Uterus (tissue), 4 donors: Measurements from ENCODE around the gene MICALL1. TPM values are rescaled to one million over a fixed set of nuclear protein-coding genes. Genes with fewer than 3 reads are reported as not detected.
"Not testable (repeated sequence)": the region's sequence is repeated elsewhere in the genome, so short reads cannot be mapped to it uniquely, and the experiment has no call there.

Experiments used
- DNase-seq, 2 donors: peaks; one replicate each; pipeline ENCODE4 v3.0.0-alpha.2; 2019 to 2020
- H3K27ac ChIP-seq, 2 donors: fragments of 200-600 bp; sonication (generic); 1 replicate in 1 of 2; 2 replicates in 1 of 2; pipeline ENCODE4 v1.5.1; 2016 to 2018
- H3K27me3 ChIP-seq, 2 donors: fragments of 200-600 bp; sonication (generic); one replicate each; pipeline ENCODE4 v1.5.1; 2018 to 2019; ENCODE audit warnings: control low read depth in 1 of 2
- H3K36me3 ChIP-seq, 2 donors: fragments of 200-600 bp; sonication (generic); one replicate each; pipeline ENCODE4 v1.5.1; 2019; ENCODE audit warnings: control low read depth in 1 of 2
- H3K4me1 ChIP-seq, 2 donors: fragments of 200-600 bp; sonication (generic); one replicate each; pipeline ENCODE4 v1.5.1; 2018 to 2019; ENCODE audit warnings: control low read depth in 1 of 2
- H3K4me3 ChIP-seq, 2 donors: fragments of 200-600 bp; sonication (generic); 1 replicate in 1 of 2; 2 replicates in 1 of 2; pipeline ENCODE4 v1.5.1; 2018 to 2019; ENCODE audit warnings: mild to moderate bottlenecking in 1 of 2
- H3K9me3 ChIP-seq, 2 donors: fragments of 200-600 bp; sonication (generic); one replicate each; pipeline ENCODE4 v1.5.1; 2019; ENCODE audit warnings: control low read depth in 1 of 2
- POLR2A ChIP-seq, 2 donors: fragments of 450-650 bp; IDR thresholded peaks; one replicate each; pipeline ENCODE4 v1.6.1; 2016; ENCODE audit warnings: antibody characterized with exemption in 2 of 2, mild to moderate bottlenecking in 1 of 2, moderate library complexity in 1 of 2
- intact Hi-C: fragments of 100-400 bp; cut with DNase I; formaldehyde crosslinking; loops from one replicate; pipeline ENCODE4 v1.15.1; 2023; ENCODE audit warnings: low total_unique reads
- total RNA-seq, 4 donors: library from RNA; depleted of rRNA in 3 of 4; stranded (reverse); fragments of >200 nt in 3 of 4; gene quantifications; one replicate each; pipeline versions ENCODE4 v1.1.0 to v1.2.4, GENCODE V29; 2014 to 2023
- TF ChIP-seq, protein P1 (sequence below), 4 experiments: fragments of 200-600 bp in 2 of 4; fragments of 450-650 bp in 2 of 4; sonication (generic) in 2 of 4; IDR thresholded peaks; one replicate each; pipeline ENCODE4 v1.5.1; 2016 to 2019; ENCODE audit warnings: antibody characterized with exemption in 4 of 4, mild to moderate bottlenecking in 2 of 4, moderate library complexity in 1 of 4
- donor health status: DM: yes; HTN: yes; CAD: no.

The MICALL1 gene
- total RNA-seq, 4 donors from 2014 or later = 7.4 to 96.6 (median 46.6) TPM

DNA sequence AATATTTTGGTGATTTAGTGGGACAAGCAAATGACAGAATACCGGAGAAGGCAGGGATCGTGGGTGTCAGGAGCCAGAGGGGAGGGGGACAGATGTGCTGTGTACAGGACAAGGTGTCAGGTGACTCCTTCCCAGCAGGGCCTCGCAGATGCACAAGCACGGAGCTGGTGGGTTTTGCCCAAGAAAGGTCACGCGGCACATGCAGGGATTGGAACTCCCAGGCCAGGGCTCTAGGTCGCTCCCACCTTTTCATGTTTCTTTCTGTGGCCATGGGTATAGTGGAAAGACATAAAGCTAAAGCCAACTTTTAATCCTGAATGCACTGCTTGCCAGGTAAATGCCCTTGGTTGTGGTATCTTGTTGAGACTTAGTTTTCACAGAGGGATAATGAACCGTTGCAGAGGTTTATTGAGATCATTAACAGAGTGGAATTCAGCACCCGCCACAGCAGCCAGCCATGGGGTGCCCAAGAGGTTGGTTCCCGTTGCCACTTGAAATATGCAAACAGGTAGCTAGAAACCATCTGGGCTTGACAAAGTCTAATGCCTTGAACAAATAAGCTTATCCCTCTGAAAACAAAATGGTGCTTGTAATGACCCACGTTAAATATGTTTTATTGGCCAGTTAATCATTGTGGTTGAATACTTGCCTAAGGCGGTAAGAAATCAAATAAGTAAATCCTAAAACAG lies 37.2 kb downstream of the MICALL1 start:
- no peak for TF ChIP-seq POLR2A (IDR thresholded peaks at IDR 0.05)
- TF ChIP-seq, protein P1, sequence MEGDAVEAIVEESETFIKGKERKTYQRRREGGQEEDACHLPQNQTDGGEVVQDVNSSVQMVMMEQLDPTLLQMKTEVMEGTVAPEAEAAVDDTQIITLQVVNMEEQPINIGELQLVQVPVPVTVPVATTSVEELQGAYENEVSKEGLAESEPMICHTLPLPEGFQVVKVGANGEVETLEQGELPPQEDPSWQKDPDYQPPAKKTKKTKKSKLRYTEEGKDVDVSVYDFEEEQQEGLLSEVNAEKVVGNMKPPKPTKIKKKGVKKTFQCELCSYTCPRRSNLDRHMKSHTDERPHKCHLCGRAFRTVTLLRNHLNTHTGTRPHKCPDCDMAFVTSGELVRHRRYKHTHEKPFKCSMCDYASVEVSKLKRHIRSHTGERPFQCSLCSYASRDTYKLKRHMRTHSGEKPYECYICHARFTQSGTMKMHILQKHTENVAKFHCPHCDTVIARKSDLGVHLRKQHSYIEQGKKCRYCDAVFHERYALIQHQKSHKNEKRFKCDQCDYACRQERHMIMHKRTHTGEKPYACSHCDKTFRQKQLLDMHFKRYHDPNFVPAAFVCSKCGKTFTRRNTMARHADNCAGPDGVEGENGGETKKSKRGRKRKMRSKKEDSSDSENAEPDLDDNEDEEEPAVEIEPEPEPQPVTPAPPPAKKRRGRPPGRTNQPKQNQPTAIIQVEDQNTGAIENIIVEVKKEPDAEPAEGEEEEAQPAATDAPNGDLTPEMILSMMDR (IDR thresholded peaks at IDR 0.05) = no peak
- Histone ChIP-seq H3K36me3 (no peaks in the 10 kb centered on the region), H3K9me3 (no peaks in the 10 kb centered on the region), H3K4me3 (no peak overlapping the region), H3K27me3 (no peaks in the 10 kb centered on the region), H3K27ac (no peak overlapping the region), H3K4me1 (no peaks in the 10 kb centered on the region)
- intact Hi-C loops = no loop called here
- DNase-seq = no peak

- Histone ChIP-seq H3K9me3 (no peaks in the 10 kb centered on the region), H3K4me1 (no peaks in the 10 kb centered on the region), H3K36me3 (no peaks in the 10 kb centered on the region), H3K27me3 (no peaks in the 10 kb centered on the region), H3K27ac (no peak overlapping the region), H3K4me3 (no peak overlapping the region)
- intact Hi-C loops = no loop called here
- TF ChIP-seq, protein P1 (IDR thresholded peaks at IDR 0.05) = no peak
- no peak for TF ChIP-seq POLR2A (IDR thresholded peaks at IDR 0.05)
- no peak for DNase-seq
Measured at GRCh38 chr22:37943825-37944198, 37.7 kb downstream of the MICALL1 start.

- intact Hi-C loops, H3K4me3 ChIP-seq, H3K27me3 ChIP-seq, H3K27ac ChIP-seq, DNase-seq, H3K36me3 ChIP-seq, H3K4me1 ChIP-seq, H3K9me3 ChIP-seq: not testable (repeated sequence)
Measured at GRCh38 chr22:37944423-37944822, 38.3 kb downstream of the MICALL1 start.

DNA sequence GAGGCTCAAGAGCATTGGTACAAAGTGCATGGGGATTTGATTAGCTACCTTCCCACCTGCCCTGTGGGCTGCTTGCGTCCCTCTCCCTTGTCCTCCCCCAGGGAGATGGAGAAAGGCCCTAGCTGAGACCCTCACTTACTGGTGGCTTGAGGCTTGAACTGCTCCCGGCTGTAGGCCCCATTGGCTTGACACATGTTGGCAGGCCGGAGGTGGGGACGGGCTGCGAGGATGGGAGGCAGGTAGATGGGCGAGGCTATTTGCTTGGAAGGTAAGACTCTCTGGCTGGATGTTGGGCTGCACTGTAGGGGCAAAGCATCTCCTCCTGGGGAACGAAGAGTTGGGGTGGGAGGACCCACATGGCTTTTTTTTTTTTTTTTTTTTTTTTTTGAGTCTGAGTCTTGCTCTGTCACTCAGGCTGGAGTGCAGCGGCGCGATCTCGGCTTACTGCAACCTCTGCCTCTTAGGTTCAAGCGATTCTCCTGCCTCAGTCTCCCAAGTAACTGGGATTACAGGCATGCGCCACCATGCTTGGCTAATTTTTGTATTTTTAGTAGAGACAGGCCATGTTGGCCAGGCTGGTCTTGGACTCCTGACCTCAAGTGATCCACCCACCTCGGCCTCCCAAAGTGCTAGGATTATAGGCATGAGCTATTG lies 41.2 kb downstream of the MICALL1 start:
- H3K36me3 ChIP-seq, H3K27ac ChIP-seq, H3K4me1 ChIP-seq, intact Hi-C loops, H3K9me3 ChIP-seq, H3K27me3 ChIP-seq, H3K4me3 ChIP-seq, DNase-seq: not testable (repeated sequence)

- TF ChIP-seq, protein P1 (IDR thresholded peaks at IDR 0.05) = no peak
- TF ChIP-seq POLR2A (IDR thresholded peaks at IDR 0.05) = no peak
- Histone ChIP-seq H3K9me3 (no peaks in the 10 kb centered on the region), H3K27me3 (no peaks in the 10 kb centered on the region), H3K4me3 (no peak overlapping the region), H3K4me1 (peaks cover 0 to 12% of the 10 kb centered on the region in 2 donors), H3K36me3 (no peaks in the 10 kb centered on the region), H3K27ac (no peak overlapping the region)
- intact Hi-C loops = no loop called here
- no peak for DNase-seq
Measured at GRCh38 chr22:37951305-37951704, 45.2 kb downstream of the MICALL1 start.

DNA sequence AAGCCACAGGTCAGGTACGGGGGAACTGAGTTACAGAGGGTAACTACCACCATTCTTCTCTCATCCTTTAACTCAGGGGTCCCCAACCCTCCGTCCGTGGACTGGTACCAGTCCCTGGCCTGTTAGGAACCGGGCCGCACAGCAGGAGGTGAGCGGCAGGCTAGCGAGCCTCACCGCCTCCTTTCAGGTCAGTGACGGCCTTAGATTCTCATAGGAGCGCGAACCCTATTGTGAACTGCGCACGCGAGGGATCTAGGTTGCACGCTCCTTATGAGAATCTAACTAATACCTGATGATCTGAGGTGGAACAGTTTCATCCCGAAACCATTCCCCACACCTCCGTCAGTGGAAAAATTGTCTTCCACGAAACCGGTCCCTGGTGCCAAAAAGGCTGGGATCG lies 46.5 kb downstream of the MICALL1 start:
- H3K27me3 ChIP-seq, intact Hi-C loops, H3K36me3 ChIP-seq, DNase-seq, H3K9me3 ChIP-seq, H3K27ac ChIP-seq: not testable (repeated sequence)
- peak overlapping the region; percentile 86 to 90 for H3K4me3 ChIP-seq
- H3K4me1 ChIP-seq = peaks cover 0 to 12% of the 10 kb centered on the region in 2 donors
